GM12878 (cell line): ENCODE results near the gene CEP135.

ENCODE experiments used
- EZH2 ChIP-seq: IDR thresholded peaks from 2 replicates; pipeline ENCODE4 v1.6.1; 2012; ENCODE audit warnings: low read depth, mild to moderate bottlenecking, control low read depth, inconsistent platforms, low read length, borderline replicate concordance; ENCODE audit not compliant: control insufficient read depth
- TF ChIP-seq, protein P1 (sequence below), 3 experiments: IDR thresholded peaks in 2 of 3; conservative IDR thresholded peaks in 1 of 3; 2 replicates each; pipeline ENCODE4 v1.5.1; 2011; ENCODE audit warnings: low read depth in 3 of 3, low read length in 3 of 3, mild to moderate bottlenecking in 3 of 3, control low read depth in 2 of 3, moderate library complexity in 2 of 3, inconsistent platforms in 1 of 3, mixed read lengths in 1 of 3; ENCODE audit not compliant: control insufficient read depth in 2 of 3, insufficient read depth in 1 of 3; ENCODE audit errors: extremely low read depth in 1 of 3
- TF ChIP-seq, protein P2 (sequence below): fragments of 450-650 bp; IDR thresholded peaks from 2 replicates; pipeline ENCODE4 v1.6.1; 2017; ENCODE audit warnings: antibody characterized with exemption, mild to moderate bottlenecking, moderate library complexity

DNA sequence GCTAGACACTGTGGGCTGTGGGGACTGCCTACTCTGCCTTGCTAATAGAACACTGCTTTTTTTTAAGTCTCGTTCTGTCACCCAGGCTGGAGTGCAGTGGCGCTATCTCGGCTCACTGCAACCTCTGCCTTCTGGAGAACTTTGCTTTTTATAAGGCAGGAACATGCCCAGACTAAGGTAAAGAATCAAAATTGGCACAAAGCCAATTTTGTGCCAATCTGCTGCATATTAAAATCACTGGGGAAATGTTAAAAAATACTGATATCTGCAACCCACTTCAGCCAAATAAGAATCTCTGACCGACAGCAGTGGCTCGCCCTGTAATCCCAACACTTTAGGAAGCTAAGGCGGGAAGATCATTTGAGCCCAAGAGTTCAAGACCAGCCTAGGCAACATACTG is 36.5 kb upstream of the CEP135 start:
- TF ChIP-seq, protein P1, sequence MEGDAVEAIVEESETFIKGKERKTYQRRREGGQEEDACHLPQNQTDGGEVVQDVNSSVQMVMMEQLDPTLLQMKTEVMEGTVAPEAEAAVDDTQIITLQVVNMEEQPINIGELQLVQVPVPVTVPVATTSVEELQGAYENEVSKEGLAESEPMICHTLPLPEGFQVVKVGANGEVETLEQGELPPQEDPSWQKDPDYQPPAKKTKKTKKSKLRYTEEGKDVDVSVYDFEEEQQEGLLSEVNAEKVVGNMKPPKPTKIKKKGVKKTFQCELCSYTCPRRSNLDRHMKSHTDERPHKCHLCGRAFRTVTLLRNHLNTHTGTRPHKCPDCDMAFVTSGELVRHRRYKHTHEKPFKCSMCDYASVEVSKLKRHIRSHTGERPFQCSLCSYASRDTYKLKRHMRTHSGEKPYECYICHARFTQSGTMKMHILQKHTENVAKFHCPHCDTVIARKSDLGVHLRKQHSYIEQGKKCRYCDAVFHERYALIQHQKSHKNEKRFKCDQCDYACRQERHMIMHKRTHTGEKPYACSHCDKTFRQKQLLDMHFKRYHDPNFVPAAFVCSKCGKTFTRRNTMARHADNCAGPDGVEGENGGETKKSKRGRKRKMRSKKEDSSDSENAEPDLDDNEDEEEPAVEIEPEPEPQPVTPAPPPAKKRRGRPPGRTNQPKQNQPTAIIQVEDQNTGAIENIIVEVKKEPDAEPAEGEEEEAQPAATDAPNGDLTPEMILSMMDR (IDR thresholded peaks at IDR 0.05 in 2 of 3, conservative IDR thresholded peaks at IDR 0.05 in 1 of 3; ENCODE audit: control insufficient read depth in 2 of 3, extremely low read depth in 1 of 3, insufficient read depth in 1 of 3, low read depth in 3 of 3, low read length in 3 of 3) = no peak
- no peak for TF ChIP-seq EZH2
- TF ChIP-seq, protein P2, sequence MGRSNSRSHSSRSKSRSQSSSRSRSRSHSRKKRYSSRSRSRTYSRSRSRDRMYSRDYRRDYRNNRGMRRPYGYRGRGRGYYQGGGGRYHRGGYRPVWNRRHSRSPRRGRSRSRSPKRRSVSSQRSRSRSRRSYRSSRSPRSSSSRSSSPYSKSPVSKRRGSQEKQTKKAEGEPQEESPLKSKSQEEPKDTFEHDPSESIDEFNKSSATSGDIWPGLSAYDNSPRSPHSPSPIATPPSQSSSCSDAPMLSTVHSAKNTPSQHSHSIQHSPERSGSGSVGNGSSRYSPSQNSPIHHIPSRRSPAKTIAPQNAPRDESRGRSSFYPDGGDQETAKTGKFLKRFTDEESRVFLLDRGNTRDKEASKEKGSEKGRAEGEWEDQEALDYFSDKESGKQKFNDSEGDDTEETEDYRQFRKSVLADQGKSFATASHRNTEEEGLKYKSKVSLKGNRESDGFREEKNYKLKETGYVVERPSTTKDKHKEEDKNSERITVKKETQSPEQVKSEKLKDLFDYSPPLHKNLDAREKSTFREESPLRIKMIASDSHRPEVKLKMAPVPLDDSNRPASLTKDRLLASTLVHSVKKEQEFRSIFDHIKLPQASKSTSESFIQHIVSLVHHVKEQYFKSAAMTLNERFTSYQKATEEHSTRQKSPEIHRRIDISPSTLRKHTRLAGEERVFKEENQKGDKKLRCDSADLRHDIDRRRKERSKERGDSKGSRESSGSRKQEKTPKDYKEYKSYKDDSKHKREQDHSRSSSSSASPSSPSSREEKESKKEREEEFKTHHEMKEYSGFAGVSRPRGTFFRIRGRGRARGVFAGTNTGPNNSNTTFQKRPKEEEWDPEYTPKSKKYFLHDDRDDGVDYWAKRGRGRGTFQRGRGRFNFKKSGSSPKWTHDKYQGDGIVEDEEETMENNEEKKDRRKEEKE = no peak
